GM21381 (cell line): ENCODE measurements around the gene ACP5.
"Not testable (repeated sequence)": the region's sequence is repeated elsewhere in the genome, so short reads cannot be mapped to it uniquely, and the experiment has no call there.

Source experiments
- ATAC-seq: cut with Tn5 transposase; IDR thresholded peaks from one replicate; pipeline ENCODE4 v1.9.1; 2021; ENCODE audit warnings: mild to moderate bottlenecking, moderate library complexity; ENCODE audit not compliant: unreplicated experiment

The ACP5 gene

DNA sequence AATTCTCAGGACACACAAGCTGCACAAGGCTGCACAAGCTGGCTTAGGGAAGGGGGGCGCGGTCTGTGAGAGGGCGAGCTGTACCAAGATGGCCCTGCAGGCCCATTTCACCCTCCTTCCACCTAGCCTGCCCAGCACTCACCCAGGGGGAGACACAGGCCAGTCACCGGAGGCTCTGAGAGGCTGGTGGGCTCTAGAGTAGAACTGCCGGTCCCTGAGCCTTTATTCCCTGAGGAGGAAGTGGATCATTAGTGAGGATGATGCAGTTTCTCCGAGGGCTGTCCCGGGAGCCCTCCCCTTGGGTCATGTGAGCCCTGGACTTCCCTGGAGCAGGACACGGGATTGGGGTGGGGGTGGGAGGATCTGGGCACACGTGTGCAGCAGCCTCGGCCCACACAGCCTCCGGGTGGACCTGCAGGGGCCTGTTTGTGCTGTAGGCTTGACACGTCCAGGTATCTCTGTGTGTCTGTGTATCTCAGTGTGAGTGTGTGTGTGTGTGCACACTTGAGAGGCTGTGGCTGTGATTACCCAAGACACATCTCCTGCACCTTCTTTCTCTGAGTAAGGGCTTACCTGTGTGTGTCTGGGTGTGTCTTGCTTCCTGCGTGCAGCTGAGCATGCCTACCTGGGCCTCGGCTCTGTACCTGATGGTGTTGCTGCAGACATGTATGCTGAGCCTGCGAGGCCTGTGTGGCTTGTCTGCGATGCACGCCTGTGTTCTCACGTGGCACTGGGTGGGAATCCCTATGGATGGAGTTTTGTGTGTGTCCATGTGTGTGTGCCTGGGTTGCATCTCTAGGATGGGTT lies at the start of gene ACP5:
ACP5 (minus strand) TSS at position 195 of the 807 bp plus-strand sequence. CDS start 328 bp downstream, outside the sequence.
- no peak for ATAC-seq

DNA sequence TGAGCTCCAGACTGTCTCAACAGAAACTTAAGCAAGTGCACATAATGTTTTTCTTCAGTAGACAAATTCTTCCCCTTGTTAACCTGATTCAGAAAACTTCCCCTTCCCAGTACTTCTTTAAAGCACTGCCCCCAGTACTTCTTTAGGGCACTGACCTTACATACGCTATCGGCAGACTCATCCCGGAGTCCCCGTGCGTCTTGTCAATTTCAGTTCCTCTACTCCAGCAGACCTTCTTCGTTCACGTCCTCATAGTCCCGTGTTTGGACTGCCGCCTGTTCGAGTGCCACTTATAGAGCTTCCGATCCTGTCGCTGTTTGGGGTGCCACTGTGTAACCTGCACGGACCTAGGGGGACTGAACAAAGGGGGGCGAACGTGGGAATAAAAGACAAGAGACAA lies 48.8 kb upstream of the ACP5 start:
- ATAC-seq, result no peak

DNA sequence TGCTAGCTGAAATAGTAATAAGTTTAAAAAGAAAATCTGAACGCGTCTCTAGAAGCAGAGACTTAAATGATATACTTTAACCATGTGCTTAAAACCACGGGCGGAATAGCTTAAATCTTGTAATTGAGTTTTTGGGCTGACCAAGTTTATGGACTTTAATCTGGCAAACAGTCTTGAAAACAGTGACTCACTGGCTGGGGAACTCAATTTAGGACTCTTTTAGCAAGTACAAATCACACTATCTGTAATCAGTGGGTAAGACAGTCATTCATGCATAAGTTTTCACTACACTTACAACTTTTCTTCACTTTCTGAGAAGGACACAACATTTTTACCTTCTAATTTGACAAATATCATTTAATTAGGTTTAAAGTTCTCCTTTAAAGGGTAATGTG lies 46.6 kb upstream of the ACP5 start:
- no peak for ATAC-seq

DNA sequence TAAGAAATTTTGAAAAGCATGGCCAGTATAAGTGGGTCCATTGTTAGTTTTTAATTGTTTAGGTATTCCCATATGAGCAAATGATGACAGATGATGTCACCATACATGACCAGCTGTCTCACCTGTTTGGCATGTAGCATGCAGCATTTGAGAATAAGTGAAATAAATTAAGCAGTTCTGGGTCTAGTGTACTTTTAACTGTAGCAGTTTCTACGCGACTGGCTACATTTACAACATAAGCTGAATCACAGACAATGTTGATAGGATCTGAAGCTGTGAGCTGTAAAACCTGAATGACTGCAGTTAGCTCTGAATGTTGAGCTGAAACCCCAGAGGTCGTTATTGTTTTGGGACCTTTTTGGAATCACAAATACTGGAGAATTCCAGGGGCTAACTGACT lies 45.0 kb upstream of the ACP5 start:
- not testable (repeated sequence) for ATAC-seq

DNA sequence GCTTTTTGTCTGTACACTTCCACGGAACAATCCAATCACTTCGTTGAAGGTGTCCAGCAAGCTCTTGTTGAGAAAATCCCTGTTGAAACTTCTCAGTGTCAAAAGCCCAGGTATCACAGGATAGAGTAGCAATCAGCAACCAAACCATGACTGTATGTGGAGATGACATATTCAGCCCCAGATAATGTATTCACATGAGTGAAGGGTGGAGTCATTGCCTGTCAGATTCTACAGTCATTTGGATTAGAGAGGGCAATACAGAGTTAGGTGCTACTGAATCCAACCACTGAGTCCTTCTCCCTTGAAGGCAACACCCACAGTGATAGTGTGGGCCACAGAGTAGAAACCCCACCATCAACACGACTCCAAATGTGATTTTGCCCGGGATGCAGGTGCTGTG lies 43.1 kb upstream of the ACP5 start:
- ATAC-seq, result no peak

DNA sequence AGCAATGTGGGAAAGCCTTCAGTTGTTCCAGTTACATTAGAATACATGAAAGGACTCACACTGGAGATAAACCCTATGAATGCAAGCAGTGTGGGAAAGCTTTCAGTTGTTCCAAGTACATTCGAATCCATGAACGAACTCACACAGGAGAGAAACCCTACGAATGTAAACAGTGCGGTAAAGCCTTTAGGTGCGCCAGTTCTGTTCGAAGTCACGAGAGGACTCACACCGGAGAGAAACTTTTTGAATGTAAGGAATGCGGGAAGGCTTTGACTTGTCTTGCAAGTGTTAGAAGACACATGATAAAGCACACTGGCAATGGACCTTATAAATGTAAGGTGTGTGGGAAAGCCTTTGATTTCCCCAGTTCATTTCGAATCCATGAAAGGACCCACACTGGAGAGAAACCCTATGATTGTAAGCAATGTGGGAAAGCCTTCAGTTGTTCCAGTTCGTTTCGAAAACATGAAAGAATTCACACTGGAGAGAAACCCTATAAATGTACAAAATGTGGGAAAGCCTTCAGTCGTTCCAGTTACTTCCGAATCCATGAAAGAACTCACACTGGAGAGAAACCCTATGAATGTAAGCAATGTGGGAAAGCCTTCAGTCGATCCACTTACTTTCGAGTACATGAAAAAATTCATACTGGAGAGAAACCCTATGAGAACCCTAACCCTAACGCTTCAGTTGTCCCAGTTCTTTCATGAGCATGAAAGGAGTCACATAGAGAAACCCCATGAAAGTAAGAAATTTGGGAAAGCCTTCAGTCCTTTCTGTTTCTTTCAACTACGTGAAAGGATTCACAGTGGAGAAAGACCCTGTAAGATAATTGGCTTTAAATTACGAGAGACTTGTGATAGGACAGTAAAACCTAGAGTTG lies 40.0 kb upstream of the ACP5 start:
- no peak for ATAC-seq

DNA sequence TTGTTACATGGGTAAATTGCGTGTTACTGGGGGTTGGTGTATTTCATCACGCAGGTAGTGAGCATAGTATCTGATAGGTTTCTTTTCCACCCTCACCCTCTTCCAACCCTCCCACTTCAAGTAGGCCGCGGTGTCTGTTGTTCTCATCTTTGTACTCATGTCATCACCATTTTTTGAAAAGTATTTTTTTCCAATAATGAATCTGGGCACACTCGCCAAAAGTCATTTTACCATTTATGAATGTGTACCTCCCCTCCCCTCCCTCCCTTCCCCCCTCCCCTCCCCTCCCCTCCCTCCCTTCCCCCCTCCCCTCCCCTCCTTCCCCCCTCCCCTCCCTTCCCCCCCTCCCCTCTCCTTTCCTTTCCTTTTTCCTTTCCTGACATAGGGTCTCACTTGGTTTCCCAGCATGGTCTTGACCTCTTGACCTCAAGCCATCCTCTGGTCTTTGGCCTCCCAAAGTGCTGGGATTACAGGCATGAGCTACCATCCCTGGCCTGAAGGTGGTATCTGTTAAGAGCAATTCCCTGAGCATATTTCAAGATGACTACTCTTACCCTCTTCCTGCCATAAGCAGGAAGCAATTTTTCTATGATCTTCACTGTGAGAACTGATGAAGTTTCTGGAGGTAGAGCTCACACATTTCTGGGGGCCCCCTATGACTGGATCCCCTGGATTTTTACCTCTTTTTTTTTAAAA lies 35.5 kb upstream of the ACP5 start:
- no peak for ATAC-seq

DNA sequence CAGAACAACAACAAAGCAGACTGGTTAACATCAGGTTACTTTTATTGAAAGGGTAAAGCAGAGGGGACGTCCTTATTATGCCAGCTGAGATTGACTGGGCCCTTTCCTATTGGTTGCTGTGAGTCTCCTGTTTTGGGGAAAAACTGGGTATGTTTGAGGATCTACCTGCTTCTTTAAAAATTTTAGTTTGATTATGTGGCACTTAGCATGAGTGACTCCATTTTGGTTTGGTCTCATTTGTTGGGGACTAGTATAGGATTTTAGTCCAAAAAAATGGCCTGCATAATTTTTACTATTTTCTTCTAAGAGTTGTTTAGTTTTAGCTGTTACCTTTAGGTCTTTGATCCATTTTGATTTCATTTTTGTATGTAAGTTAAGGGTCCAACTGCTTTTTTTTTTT lies 34.3 kb upstream of the ACP5 start:
- no peak for ATAC-seq

DNA sequence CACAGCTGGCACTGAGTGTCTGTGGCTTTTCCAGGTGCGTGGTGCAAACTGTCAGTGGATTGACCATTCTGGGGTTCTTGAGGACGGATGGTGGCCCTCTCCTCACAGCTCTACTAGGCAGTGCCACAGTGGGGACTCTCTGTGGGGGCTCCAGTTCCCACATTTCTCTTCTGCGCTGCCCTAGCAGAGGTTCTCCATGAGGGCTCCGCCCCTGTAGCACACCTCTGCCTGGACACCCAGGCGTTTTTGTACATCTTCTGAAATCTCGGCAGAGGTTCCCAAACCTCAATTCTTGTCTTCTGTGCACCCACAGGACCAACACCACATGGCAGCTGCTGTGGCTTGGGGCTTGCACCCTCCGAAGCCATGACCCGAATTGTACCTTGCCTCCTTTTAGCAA lies 29.0 kb upstream of the ACP5 start:
- ATAC-seq, result no peak

DNA sequence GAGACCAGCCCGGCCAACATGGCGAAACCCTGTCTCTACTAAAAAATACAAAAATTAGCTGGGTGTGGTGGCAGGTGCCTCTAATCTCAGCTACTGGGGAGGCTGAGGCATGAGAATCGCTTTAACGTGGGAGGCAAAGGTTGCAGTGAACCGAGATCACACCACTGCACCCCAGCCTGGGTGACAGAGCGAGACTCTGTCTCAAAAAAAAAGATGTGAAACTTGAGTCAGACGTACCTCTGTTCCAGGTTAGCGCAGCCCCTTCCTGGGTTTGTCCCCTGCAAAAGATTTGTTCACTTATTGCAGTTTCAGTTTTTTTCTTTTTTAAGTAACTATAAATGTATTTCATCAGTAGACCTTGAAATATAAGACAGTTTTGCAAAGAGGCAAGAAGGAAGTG lies 22.3 kb upstream of the ACP5 start:
- ATAC-seq, result not testable (repeated sequence)

DNA sequence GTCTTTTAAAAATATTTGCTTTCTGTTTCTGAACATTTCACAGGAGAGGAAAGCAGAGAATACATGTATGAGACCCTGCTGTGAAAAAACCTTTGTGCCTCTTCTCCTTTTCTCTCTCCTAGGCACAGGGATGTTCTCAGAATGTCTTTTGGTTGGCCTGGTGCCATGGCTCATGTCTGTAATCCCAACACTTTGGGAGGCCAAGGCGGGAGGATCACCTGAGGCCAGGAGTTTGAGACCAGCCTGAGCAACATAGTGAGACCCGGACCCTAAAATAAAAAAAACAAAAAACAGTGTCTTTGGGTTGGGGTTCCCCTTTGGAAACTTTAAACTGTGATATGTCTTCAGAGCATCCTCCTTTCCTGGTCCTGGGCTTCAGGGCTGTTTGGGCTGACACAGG lies 21.3 kb upstream of the ACP5 start:
- no peak for ATAC-seq

DNA sequence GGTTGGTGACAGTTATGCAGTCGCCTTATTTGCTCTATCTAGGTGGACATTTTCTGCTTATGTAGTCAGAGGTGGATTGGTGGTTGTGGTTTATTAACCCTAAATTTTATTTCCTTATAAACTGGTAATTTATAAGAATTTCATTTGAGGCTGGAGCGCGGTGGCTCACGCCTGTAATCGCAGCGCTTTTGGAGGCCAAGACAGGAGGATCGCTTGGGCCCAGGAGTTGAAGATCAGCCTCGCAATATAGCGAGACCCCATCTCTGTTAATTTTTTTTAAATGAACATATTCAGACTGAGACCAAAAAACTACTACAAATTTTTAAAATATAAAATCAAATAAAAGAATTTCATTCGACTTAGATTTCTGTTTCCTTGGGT lies 20.6 kb upstream of the ACP5 start:
- no peak for ATAC-seq

DNA sequence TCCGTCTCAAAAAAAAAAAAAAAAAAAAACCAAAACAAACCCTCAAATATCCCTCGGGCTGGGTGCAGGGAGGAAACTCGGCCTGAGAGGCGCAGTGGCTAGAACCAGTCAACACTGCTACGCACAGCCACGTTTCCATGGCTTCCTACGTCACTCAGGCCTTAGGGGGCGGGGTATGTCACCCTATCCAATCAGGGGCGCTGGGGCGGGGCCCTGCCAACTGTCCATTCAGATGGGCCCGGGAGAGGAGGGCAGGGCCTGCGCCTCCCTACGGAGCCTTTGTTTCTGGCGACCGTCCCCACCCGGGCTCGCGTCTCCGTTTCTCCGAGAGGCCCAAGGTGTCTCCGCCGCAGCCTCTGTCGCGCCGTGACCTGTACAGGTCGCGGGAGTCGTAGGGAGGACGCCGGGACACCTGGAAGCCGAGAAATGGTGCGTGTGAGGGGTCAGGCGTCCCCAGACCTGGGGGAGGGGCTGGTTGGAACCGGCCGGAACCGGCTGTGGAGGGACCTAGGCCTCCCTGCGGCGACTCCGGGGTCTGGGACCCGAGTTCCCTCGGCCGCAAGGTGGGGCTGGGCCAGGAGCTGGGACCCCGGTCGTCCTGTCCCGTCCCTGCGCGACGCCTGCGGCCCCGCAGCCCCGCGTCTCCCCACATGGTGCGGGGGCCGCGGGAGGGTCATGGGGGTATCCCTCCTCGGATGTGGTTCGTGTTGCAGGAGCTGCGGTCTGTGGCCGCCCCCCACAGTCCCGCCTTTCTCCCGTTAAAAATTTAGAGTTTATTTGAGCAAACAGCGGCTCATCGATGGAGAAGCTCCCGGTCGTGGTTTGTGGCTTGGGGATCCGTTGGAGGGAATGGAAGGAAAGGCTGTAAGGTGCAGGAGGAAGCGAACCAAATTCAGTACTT lies 20.0 kb upstream of the ACP5 start, which contains the start of gene ZNF627:
ZNF627 (plus strand) TSS at position 282 of the 901 bp plus-strand sequence; CDS start at position 427, 145 bp downstream.
- peak; percentile 99 for ATAC-seq

DNA sequence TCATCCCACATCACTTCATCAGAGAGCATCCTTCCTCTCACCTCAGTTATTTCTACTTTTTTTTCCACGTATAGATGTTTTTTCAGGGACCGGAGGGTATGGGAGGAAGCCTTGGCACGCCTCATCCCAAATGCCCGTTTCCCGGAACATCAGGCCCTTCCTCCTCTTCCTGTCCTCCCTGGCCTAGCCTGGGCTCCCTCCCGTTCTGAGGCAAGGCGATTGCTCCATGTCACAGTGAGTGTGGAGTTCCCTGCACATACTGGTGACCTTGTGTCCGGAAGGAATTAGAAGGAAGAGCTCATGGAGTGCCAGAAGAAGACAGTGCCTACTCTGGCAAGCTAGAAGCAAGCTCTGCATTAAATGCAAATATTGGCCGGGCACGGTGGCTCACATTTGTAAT lies 18.7 kb upstream of the ACP5 start:
- ATAC-seq, result no peak

DNA sequence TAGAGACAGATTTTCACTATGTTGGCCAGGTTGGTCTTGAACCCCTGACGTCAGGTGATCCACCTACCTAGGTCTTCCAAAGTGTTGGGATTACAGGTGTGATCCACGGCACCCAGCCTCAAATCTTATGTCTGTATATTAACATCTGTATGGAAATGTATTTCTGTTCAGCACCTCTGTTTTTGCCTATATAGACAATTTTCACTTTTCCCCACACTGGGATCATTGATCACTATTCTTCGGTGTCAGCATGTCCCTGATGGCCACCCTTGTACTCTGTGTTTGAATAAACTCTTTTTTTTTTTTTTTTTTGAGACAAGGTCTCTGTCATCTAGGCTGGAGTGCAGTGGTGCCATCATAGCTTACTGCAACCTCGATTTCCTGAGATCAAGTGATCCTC lies 16.6 kb upstream of the ACP5 start:
- ATAC-seq, result no peak

DNA sequence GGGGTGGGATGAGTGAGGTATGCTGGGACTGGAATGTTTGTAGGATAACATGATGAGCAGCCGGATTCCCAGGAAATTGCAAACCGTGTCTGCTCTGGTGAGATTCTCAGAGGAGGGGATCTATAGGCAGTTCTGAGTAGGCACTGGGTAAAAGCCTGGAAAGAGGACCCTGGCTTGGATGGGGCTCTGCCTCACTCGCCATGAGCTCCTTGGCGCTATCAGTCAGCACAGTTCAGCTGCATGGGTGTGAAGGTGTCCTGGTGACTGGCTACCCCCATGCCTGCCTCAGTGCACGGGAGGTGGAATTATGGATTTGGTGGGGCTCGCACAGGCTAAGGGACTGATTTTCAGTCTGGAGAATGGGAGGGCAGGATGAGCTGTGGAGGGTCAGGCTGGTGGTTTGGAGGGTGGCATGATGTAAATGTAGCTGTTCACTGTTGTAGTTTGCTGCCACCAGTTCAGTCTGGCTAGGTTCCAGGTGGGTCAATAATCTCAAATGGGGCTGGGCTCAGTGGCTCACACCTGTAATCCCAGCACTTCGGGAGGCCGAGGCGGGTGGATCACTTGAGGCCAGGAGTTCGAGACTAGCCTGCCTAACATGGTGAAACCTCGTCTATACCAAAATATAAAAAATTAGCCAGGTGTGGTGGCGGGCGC lies 10.7 kb upstream of the ACP5 start:
- no peak for ATAC-seq

DNA sequence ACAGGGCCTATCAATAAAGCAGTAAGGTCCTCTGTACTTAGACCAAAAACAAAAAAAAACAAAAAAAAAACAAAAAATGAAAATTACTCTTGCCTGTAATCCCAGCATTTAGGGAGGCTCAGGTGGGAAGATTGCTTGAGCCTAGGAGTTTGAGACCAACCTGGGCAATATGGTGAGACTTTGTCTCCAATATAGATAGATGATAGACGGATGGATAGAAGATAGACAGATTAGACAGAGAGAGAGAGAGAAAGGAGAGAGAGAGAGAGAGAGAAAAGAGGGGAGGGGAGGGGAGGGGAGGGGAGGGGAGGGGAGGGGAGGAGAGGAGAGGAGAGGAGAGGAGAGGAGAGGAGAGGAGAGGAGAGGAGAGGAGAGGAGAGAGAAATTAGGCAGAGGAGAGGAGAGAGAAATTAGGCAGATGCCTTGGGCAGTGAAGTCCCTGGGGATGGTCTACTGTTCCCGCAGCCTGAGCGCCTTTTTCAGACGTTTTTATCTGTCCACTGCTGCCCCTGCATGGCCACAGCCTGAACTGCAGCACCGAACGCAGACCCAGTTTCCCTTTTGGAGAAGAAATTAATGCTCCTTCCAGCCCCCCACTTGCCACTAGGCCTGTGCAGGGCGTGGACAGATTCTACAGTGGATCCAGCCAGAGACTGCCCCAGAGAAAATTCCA lies 10.0 kb upstream of the ACP5 start:
- no peak for ATAC-seq

DNA sequence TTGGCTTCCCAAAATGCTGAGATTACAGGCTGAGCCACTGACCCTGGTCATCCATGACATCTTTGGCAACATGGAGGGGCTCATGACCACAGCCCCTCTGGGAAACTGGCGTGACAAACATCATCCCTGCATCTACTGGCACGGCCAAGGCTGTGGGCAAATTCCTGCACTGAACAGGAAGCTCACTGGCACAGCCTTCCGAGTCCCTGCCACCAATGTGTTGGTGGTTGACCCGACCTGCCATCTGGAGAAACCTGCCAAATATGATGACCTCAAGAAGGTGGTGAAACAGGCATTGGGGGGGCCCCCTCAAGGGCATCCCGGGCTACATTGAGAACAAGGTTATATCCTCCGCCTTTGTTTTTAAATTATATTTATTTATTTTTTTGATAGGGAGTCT lies 8.9 kb upstream of the ACP5 start:
- ATAC-seq, result no peak

DNA sequence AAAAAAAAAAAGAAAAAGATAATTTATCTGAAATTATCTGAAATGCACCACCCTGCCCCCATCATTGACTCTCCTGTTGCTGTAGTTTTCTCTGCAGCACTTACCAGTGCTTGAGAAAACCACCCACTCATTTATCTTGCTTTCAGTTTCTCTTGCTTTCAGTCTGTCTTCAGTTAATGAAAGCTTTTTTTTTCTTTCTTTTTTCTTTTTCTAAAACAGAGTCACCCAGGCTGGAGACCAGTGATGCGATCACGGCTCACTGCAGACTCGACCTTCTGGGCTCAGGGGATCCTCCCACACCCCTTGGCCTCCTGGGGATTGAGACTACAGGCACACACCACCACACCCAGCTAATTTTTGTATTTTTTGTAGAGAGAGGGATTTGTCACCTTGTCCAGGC lies 4.3 kb upstream of the ACP5 start:
- peak; percentile 68 for ATAC-seq
